GM12801 (cell line): Measurements from ENCODE around the gene ATP13A2.

Experiments used
- TF ChIP-seq, protein P1 (sequence below): IDR thresholded peaks from one replicate; pipeline ENCODE4 v1.5.1; 2011; ENCODE audit warnings: control low read depth; ENCODE audit not compliant: insufficient read length; ENCODE audit errors: extremely low read depth

The ATP13A2 gene

DNA sequence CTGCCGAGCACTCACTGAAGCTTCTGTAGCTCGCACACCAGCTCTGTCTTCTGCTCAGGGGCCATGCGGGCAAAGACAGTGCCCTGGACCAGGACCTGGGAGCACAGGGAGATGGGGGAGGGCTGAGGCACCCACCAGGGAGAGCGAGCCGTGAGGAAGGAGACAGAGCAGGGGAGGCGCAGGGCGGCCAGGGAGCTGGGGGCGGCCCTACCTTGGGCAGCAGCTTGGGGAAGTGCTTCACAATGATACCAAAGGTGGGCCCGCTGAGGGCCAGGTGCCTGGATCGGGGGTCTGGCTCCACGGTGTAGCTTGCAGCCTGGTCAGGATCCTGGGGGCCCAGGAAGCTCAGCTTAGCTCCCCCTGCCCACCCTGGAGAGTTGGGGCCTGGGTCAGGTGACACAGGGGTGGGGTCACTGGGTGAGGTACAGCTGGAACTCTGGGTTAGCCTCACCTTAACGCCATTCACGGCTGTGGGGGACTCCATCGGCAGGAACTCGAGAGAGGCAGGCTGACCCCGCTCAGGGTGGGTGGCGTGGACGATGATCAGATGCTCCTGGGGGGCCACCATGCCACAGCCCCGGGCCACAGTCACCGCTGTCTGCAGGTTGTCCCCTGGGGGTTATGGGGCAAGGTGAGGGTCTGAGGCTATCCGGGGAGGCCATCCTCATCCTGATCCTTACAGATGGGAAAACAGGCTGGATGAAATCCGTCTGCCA lies 21.9 kb downstream of the ATP13A2 start:
- TF ChIP-seq, protein P1, sequence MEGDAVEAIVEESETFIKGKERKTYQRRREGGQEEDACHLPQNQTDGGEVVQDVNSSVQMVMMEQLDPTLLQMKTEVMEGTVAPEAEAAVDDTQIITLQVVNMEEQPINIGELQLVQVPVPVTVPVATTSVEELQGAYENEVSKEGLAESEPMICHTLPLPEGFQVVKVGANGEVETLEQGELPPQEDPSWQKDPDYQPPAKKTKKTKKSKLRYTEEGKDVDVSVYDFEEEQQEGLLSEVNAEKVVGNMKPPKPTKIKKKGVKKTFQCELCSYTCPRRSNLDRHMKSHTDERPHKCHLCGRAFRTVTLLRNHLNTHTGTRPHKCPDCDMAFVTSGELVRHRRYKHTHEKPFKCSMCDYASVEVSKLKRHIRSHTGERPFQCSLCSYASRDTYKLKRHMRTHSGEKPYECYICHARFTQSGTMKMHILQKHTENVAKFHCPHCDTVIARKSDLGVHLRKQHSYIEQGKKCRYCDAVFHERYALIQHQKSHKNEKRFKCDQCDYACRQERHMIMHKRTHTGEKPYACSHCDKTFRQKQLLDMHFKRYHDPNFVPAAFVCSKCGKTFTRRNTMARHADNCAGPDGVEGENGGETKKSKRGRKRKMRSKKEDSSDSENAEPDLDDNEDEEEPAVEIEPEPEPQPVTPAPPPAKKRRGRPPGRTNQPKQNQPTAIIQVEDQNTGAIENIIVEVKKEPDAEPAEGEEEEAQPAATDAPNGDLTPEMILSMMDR, result no peak

- TF ChIP-seq, protein P1, result no peak
Observed at GRCh38 chr1:16988210-16988609, 23.5 kb downstream of the ATP13A2 start.

- TF ChIP-seq, protein P1, result no peak
Observed at GRCh38 chr1:16986962-16987361, 24.8 kb downstream of the ATP13A2 start.

DNA sequence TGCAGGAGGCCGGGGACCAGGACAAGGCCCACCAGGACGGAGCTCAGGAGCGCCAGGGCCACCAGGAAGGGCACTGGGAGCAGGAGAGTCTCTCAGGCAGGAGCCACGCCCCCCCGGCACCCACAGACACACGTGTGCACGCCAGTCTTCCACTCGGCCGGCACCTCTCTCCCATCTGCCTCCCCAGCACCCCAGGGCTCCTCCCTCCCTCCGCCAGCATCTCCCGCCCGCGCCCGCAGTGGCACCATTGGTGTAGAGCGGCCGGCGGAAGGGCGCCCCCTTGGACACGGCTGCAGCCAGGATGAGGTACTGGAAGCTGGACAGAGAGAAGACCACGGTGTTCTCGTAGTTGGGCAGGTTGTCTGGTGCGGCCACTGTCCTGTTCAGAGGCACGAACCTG lies 25.2 kb downstream of the ATP13A2 start:
- TF ChIP-seq, protein P1, result no peak

- TF ChIP-seq, protein P1, result no peak
Observed at GRCh38 chr1:16986113-16986512, 25.6 kb downstream of the ATP13A2 start.

DNA sequence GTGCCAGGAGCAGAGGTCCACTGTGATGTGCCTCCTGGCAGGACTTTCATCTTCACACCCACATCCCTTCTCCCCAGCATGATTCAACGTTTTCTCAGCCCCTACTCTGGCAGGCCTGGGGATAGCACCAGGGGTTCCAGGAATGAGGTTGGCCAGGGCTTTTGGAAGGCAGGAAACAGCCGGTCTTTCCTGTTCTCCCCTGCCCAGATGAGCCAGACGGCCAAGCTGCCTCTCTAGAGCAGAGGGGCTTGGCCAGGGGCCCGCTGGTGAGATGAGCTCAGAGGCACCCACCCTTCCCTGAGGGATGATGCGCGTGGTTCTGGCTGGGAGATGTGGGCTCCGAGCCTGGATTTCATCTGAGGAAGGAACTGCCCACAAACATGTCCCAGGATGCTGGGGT lies 27.0 kb downstream of the ATP13A2 start:
- TF ChIP-seq, protein P1, result no peak

GRCh38 chr1:16983649-16984048 lies 28.1 kb downstream of the ATP13A2 start:
- TF ChIP-seq, protein P1, result no peak
